H1 (cell line): ENCODE results near the gene LENG1. TPM values are rescaled to one million over a fixed set of nuclear protein-coding genes. Genes with fewer than 3 reads are reported as not detected.

Experiments used
- RBBP5 ChIP-seq: IDR thresholded peaks from 2 replicates; pipeline ENCODE4 v1.7.1; 2012; ENCODE audit warnings: low read depth, mild to moderate bottlenecking, inconsistent platforms, low read length, moderate library complexity, borderline replicate concordance
- SIX5 ChIP-seq: IDR thresholded peaks from 2 replicates; pipeline ENCODE4 v1.6.1; 2011; ENCODE audit warnings: mild to moderate bottlenecking, low read depth, low read length
- USF2 ChIP-seq: IDR thresholded peaks from 2 replicates; pipeline ENCODE4 v1.6.1; 2011; ENCODE audit warnings: low read length, improper control_type of control experiment
- polyA plus RNA-seq, 7 experiments: library from polyadenylated mRNA; depleted of rRNA in 3 of 7; stranded (reverse) in 5 of 7; unstranded in 2 of 7; fragments of >200 nt in 5 of 7; fragments of 200-250 nt in 2 of 7; gene quantifications; 1 replicate in 5 of 7; 2 replicates in 1 of 7; 4 replicates in 1 of 7; pipeline versions ENCODE4 v1.2.1 to v1.2.3, GENCODE V29; 2011 to 2013; ENCODE audit warnings: missing spikeins in 2 of 7, mixed read lengths in 2 of 7
- total RNA-seq: library from RNA; stranded (reverse); fragmentation: NEBNext Ultra II Directional; extraction: Animal tissue kit (Norgen Biotek cat#: 25700); gene quantifications from 2 replicates; pipeline ENCODE4 v1.2.1, GENCODE V29; 2021

LENG1 gene
- total and polyA plus RNA-seq, 2 of the 8 experiments (the other 6 are each of a cell fraction or from before 2014, with no cell fraction given), result 1.2 to 4.4 TPM

GRCh38 chr19:54124393-54124792 lies 35.1 kb downstream of the LENG1 start (continued):
- no peak for TF ChIP-seq USF2
- no peak for TF ChIP-seq SIX5
- TF ChIP-seq RBBP5, result no peak
- TF ChIP-seq, all 59 proteins: peak for 0
